Thyroid gland (tissue), 4 donors: ENCODE data around the gene SLC35D1. TPM values are rescaled to one million over a fixed set of nuclear protein-coding genes. Genes with fewer than 3 reads are reported as not detected.
"Not testable (repeated sequence)": the region's sequence is repeated elsewhere in the genome, so short reads cannot be mapped to it uniquely, and the experiment has no call there.

Experiments
- DNase-seq, 2 donors: peaks; one replicate each; pipeline ENCODE4 v3.0.0-alpha.2; 2019
- H3K27ac ChIP-seq, 3 donors: fragments of 200-600 bp; sonication (generic); 1 replicate in 2 of 3; 2 replicates in 1 of 3; pipeline ENCODE4 v1.5.1; 2016 to 2019; ENCODE audit warnings: mild to moderate bottlenecking in 1 of 3, moderate library complexity in 1 of 3
- H3K27me3 ChIP-seq: fragments of 200-600 bp; sonication (generic); one replicate; pipeline ENCODE4 v1.5.1; 2019
- H3K36me3 ChIP-seq, 2 donors: fragments of 200-600 bp; sonication (generic); one replicate each; pipeline ENCODE4 v1.5.1; 2016 to 2019
- H3K4me1 ChIP-seq, 2 donors: fragments of 200-600 bp; sonication (generic); one replicate each; pipeline ENCODE4 v1.5.1; 2017 to 2019
- H3K4me3 ChIP-seq, 3 donors: fragments of 200-600 bp; sonication (generic); replicated peaks in 1 of 3; 1 replicate in 2 of 3; 2 replicates in 1 of 3; pipeline ENCODE4 v1.5.1; 2016; ENCODE audit warnings: mild to moderate bottlenecking in 1 of 3
- H3K9me3 ChIP-seq: fragments of 200-600 bp; sonication (generic); one replicate; pipeline ENCODE4 v1.5.1; 2017
- CTCF ChIP-seq, 6 experiments: fragments of 200-600 bp in 3 of 6; fragments of 450-650 bp in 3 of 6; sonication (generic) in 3 of 6; IDR thresholded peaks; one replicate each; pipeline ENCODE4 v1.5.1; 2016 to 2019; ENCODE audit warnings: antibody characterized with exemption in 6 of 6, mild to moderate bottlenecking in 2 of 6, inconsistent platforms in 1 of 6, moderate library complexity in 1 of 6
- POLR2A ChIP-seq, 2 donors: fragments of 450-650 bp; IDR thresholded peaks; one replicate each; pipeline ENCODE4 v1.6.1; 2017; ENCODE audit warnings: antibody characterized with exemption in 2 of 2, mild to moderate bottlenecking in 2 of 2, moderate library complexity in 1 of 2
- WGBS, 2 donors: methylation state at CpG; one replicate each; pipeline ENCODE4 v1.1.5; 2017; 5-methylcytosine and 5-hydroxymethylcytosine counted together
- intact Hi-C: fragments of 100-400 bp; cut with DNase I; formaldehyde crosslinking; loops from one replicate; pipeline ENCODE4 v1.15.1; 2023
- total RNA-seq, 4 donors: library from RNA; depleted of rRNA; stranded (reverse); fragments of >200 nt; gene quantifications; one replicate each; pipeline ENCODE4 v1.2.3, GENCODE V29; 2016

Gene SLC35D1
- total RNA-seq, 4 donors from 2014 or later: 15.3 to 22.7 (median 17.0) TPM

- peaks cover 5% of the 10 kb centered on the region in 2 donors for H3K4me1 ChIP-seq
- no peaks in the 10 kb centered on the region for H3K27me3 ChIP-seq
- no peak for DNase-seq
- H3K9me3 ChIP-seq: no peaks in the 10 kb centered on the region
- no peak overlapping the region for H3K27ac ChIP-seq
- WGBS, 2 donors: 94 to 98% methylated on average over 4 of the region's 4 CpGs
- H3K4me3 ChIP-seq: no peak overlapping the region
- no peak for TF ChIP-seq POLR2A (IDR thresholded peaks at IDR 0.05)
- no peak for TF ChIP-seq CTCF (IDR thresholded peaks at IDR 0.05)
- peaks cover 9 to 15% of the 10 kb centered on the region in 2 donors for H3K36me3 ChIP-seq
- intact Hi-C loops: no loop called here
Measured at GRCh38 chr1:66982561-66983260, 71.2 kb downstream of the SLC35D1 start.

- Histone ChIP-seq H3K27ac (peak overlapping the region in 1 of 3 donors; percentile 49), H3K27me3 (no peaks in the 10 kb centered on the region), H3K4me3 (no peak overlapping the region)
Measured at GRCh38 chr1:66981679-66982078, 72.3 kb downstream of the SLC35D1 start.

GRCh38 chr1:66980745-66981367 lies 73.1 kb downstream of the SLC35D1 start:
- whole genome bisulfite sequencing, 2 donors: 83 to 86% methylated on average over 1 of the region's 1 CpG

More at GRCh38 chr1:66981679-66982078, 72.3 kb downstream of the SLC35D1 start:
- Histone ChIP-seq H3K4me1 (peaks cover 5% of the 10 kb centered on the region in 2 donors), H3K36me3 (peaks cover 15 to 25% of the 10 kb centered on the region in 2 donors), H3K9me3 (no peaks in the 10 kb centered on the region)
- DNase-seq: peak in 1 of 2 donors; percentile 23
- TF ChIP-seq POLR2A (IDR thresholded peaks at IDR 0.05): no peak
- no peak for TF ChIP-seq CTCF (IDR thresholded peaks at IDR 0.05)
- intact Hi-C loops: no loop called here
- 60 to 75% methylated on average over 4 of the region's 4 CpGs for WGBS, 2 donors

GRCh38 chr1:66979621-66980020 lies 74.3 kb downstream of the SLC35D1 start:
- DNase-seq, intact Hi-C loops, H3K27ac ChIP-seq, H3K4me1 ChIP-seq, H3K27me3 ChIP-seq, H3K4me3 ChIP-seq, H3K9me3 ChIP-seq: not testable (repeated sequence)
- peaks cover 15 to 27% of the 10 kb centered on the region in 2 donors for H3K36me3 ChIP-seq
- 98% methylated on average over 11 of the region's 11 CpGs for WGBS, 2 donors

More at GRCh38 chr1:66980745-66981367, 73.1 kb downstream of the SLC35D1 start:
- H3K36me3 ChIP-seq: peaks cover 15 to 28% of the 10 kb centered on the region in 2 donors
- H3K4me1 ChIP-seq: peaks cover under 1 to 1% of the 10 kb centered on the region in 2 donors
- H3K9me3 ChIP-seq: no peaks in the 10 kb centered on the region
- no peak overlapping the region for H3K4me3 ChIP-seq
- no peak for TF ChIP-seq CTCF (IDR thresholded peaks at IDR 0.05)
- no peak for DNase-seq
- H3K27me3 ChIP-seq: no peaks in the 10 kb centered on the region
- intact Hi-C loops: no loop called here
- no peak overlapping the region for H3K27ac ChIP-seq

- TF ChIP-seq POLR2A (IDR thresholded peaks at IDR 0.05): no peak
- no peak for TF ChIP-seq CTCF (IDR thresholded peaks at IDR 0.05)
- no peaks in the 10 kb centered on the region for H3K27me3 ChIP-seq
- H3K27ac ChIP-seq: no peak overlapping the region
- no peak for DNase-seq
- no peaks in the 10 kb centered on the region for H3K9me3 ChIP-seq
- H3K4me1 ChIP-seq: no peaks in the 10 kb centered on the region
- peaks cover 15 to 25% of the 10 kb centered on the region in 2 donors for H3K36me3 ChIP-seq
- intact Hi-C loops: no loop called here
- no peak overlapping the region for H3K4me3 ChIP-seq
Measured at GRCh38 chr1:66978201-66978600, 75.7 kb downstream of the SLC35D1 start.
